ENCODE measurements around the gene ZFP36. TPM values are rescaled to one million over a fixed set of nuclear protein-coding genes. Genes with fewer than 3 reads are reported as not detected.

The ZFP36 gene
- total RNA-seq, 1 experiment from 2014 or later, result 1.9 TPM

GRCh38 chr19:39382991-39383828 lies 23.4 kb upstream of the ZFP36 start:
- DNase-seq (ENCODE audit: low spot score), result no peak
- in situ Hi-C loops (cut with HindIII; ENCODE audit: low sequenced_read_pairs), result no loop called here

GRCh38 chr19:39384839-39385568 lies 21.6 kb upstream of the ZFP36 start:
- DNase-seq (ENCODE audit: low spot score), result no peak
- in situ Hi-C loops (cut with HindIII; ENCODE audit: low sequenced_read_pairs), result no loop called here

DNA sequence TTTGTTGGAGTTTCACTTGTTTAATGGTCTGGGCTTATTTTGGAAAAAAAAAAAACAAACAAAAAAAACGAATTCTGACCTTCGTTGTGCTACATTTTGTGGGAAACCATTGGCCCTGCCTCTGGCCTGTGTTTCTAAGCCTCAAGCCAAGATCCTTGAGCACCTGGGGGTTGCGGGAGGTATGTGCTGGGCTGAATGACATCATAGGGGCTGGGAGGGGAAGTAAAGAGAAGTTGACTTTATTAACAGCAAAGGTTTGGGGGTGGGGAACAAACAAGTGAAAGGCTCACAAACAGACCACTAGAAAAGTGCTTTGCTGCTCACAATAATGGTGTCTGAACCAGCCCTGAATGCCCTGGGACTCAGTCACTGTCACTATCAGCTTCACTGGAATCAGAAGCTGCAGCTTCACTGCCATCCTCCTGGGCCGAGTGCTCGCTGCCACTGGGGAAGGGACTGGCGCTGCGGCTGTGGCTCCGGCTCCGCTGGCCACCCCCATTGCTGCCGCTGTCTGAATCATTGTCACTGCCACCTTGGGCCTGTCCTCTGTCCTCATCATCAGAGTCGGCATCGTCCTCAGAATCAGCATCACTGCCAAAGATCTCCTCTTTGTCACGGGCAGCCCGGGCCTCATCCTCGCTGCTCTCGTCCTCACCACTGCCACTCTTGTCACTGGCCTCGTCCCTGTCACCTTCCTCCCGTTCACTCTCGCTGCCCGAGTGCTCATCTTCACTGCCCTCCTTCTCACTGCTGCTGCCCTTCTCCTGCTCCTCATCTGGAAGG lies 20.8 kb upstream of the ZFP36 start:
- DNase-seq (ENCODE audit: low spot score), result no peak
- in situ Hi-C loops (cut with HindIII; ENCODE audit: low sequenced_read_pairs), result no loop called here

DNA sequence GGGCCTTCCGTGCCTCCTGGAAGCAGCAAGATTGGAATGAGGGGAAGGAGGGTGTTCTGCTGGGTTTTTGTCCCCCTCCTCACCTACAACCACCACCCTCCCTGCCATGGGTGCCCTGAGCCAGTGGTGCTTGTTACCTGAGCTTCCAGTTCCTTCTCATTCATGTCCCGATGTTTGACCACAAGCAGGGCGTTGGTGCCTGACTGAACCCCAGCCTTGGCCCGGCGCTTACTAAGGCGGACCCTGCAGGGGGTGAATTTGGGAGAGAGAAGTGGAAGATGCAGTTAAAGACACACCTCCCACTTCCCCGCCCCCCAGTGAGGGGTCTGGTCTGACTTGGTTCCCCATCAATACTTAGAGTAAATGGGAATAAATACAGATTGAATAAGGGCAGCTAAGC lies 20.1 kb upstream of the ZFP36 start:
- in situ Hi-C loops (cut with HindIII; ENCODE audit: low sequenced_read_pairs), result no loop called here
- DNase-seq (ENCODE audit: low spot score), result no peak

- DNase-seq (ENCODE audit: low spot score), result no peak
- in situ Hi-C loops (cut with HindIII; ENCODE audit: low sequenced_read_pairs), result no loop called here
These were observed 18.0 kb upstream of the ZFP36 start for GRCh38 chr19:39388657-39389056.

GRCh38 chr19:39389631-39390414 lies 16.8 kb upstream of the ZFP36 start:
- DNase-seq (ENCODE audit: low spot score), result no peak
- in situ Hi-C loops (cut with HindIII; ENCODE audit: low sequenced_read_pairs), result no loop called here

GRCh38 chr19:39390451-39390750 lies 16.2 kb upstream of the ZFP36 start:
- DNase-seq (ENCODE audit: low spot score), result peak; percentile 85
- in situ Hi-C loops (cut with HindIII; ENCODE audit: low sequenced_read_pairs), result no loop called here

GRCh38 chr19:39390751-39391437 lies 15.8 kb upstream of the ZFP36 start, which contains the start of the genes MED29 and PAF1:
Gene MED29, plus strand, starts transcription at chr19:39391378. Its CDS starts 45 bp downstream, at chr19:39391423.
Gene PAF1, minus strand, starts transcription at chr19:39391106. Its CDS starts 242 bp downstream, at chr19:39390864.
- DNase-seq (ENCODE audit: low spot score), result peak; percentile 100
- in situ Hi-C loops (cut with HindIII; ENCODE audit: low sequenced_read_pairs), result no loop called here

DNA sequence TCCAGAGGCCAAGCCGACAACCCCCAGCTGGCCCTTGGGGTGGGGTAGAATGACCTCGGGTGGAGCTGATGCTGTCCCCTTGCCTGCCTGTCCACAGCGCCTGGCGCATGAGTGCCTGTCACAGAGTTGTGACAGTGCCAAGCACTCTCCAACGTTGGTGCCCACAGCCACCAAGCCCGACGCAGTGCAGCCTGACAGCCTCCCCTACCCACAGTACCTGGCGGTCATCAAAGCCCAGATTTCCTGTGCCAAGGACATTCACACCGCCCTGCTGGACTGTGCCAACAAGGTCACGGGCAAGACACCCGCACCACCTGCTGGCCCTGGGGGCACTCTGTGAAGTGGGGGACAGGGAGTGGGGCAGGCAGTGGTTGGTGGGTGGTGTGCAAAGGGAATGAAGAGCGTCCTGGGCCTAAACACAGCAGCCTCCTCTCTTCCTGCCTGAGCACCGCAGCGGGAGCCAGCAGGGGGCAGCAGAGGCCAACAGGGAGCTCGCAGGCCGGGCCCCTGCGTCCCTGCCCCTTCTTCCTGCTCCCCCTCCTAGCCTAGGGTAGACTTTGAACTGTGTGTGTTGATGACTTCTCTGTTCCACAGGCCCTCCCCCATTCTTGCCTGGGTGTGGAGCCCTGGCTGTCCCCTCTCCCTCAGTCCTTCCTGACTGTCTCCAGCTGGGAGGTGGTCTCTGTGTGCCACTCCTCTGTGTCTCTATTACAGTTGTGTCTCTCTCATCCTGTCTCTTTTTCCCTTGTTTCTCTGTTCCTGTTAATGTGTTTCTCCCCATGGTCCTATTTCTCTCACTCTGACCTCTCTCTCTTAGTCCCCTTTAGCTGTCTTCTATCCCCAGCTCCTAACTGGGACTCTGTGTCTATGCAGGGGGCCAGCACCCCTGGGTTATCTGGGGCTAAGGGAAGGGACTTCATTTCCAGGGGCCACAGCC lies 9.0 kb upstream of the ZFP36 start:
- in situ Hi-C loops (cut with HindIII; ENCODE audit: low sequenced_read_pairs), result no loop called here

GRCh38 chr19:39398297-39398864 lies 8.3 kb upstream of the ZFP36 start:
- in situ Hi-C loops (cut with HindIII; ENCODE audit: low sequenced_read_pairs), result no loop called here
- no peak for DNase-seq (ENCODE audit: low spot score)

More for the DNA sequence above, 9.0 kb upstream of the ZFP36 start:
- peak; percentile 70 for DNase-seq (ENCODE audit: low spot score)

DNA sequence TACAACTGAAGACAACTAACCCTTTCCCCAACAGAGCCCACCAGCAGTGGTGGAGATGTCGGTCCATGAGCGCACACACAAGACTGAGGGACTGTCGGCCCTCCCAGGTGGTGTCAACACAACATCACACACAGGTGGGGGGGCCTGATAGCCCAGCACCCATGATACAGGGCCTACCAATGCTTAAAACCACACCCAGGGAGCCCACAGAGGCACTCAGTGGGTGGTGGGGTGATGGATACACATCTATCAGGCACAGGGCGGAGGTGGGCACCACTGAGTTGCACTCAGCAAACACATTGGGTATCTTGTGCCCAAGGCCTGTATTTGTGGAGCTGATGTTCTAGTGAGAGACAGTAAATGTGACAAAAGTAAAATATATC lies 7.0 kb upstream of the ZFP36 start:
- DNase-seq (ENCODE audit: low spot score), result no peak
- in situ Hi-C loops (cut with HindIII; ENCODE audit: low sequenced_read_pairs), result no loop called here

- in situ Hi-C loops (cut with HindIII; ENCODE audit: low sequenced_read_pairs), result no loop called here
- DNase-seq (ENCODE audit: low spot score), result no peak
These were observed 6.6 kb upstream of the ZFP36 start for GRCh38 chr19:39400061-39400460.

GRCh38 chr19:39401070-39401548 lies 5.5 kb upstream of the ZFP36 start:
- in situ Hi-C loops (cut with HindIII; ENCODE audit: low sequenced_read_pairs), result no loop called here
- DNase-seq (ENCODE audit: low spot score), result peak; percentile 15

DNA sequence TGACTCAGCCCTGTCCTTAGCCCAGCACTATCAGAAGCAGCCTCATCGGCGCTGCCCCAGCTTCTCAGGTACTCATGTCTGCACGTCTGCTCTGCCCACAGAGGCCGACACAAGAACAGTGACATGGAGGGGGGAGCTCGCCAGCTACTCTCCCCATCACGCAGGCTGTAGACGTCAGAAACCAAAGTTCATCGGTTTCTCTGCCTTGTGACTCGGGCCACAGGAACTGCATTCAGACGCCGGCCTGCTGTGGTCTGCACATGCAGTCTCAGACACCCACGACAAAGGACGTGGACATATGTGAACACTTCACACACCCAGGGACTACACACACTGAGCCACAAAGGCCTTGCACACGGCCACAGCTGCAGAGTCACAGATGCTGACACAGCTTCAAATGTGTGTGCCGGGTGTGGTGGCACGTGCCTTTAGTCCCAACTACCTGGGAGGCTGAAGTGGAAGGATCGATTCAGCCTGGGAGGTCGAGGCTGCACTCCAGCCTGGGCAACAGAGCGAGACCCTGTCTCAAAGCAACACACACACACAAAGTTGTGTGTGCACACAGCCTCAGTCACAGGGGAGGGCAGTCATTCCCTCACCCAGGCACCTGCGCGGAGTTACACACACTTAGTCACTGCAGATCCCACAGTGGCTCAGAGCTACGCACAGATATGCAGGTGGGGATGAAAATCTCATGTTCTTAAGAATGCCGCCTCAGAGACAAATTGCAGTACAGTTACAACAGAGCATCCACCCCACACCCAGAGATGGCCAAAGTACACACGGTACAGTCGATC lies 4.9 kb upstream of the ZFP36 start:
- in situ Hi-C loops (cut with HindIII; ENCODE audit: low sequenced_read_pairs), result no loop called here
- peak; percentile 26 for DNase-seq (ENCODE audit: low spot score)

DNA sequence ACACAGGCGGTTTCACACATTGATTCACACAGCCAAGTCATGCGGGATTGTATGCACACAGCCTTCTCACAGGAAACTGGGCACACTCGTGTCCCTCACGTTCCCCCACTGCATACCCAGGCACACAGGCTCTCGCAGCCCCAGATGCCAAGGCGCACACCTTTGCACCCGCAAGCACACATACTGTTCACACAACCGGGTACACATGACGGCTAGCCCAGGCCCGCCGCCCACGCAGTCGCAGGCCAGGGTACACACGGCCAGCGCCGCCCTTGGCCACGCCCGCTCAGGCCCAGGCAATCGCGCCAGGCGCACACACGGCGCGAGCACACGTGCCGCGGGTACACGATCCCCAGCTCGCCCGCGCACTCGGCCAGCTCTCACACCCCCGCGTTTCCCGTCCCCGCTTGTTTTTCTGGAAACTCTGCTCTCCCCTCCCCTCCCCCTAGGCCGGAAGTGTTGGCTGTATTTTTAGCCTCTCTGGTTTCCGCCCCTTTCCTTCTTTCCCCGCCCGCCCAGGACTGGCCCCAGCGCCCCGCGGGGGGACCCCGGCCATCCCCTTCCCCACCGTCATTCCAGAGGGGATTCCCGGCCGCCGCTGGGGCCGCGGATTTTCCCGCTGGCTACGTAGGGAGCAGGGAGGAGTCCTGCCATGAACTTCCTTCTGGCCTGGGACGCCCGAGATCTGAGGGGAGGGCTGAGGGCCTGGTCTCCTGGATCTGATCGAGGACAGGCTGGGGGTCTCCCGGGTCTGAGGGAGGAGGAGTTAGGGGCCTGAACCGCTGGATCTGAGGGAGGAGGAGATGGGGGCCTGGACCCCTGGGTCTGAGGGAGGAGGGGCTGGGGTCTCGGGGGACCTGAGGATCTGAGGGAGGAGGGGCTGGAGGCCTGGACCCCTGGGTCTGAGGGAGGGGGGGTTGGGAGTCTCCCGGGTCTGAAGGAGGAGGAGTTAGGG lies 4.0 kb upstream of the ZFP36 start:
- DNase-seq (ENCODE audit: low spot score), result peak; percentile 80
- in situ Hi-C loops (cut with HindIII; ENCODE audit: low sequenced_read_pairs), result no loop called here

Measured in G401 (cell line).